Hematopoietic multipotent progenitor cell treated with erythropoietin and hydrocortisone succinate and interleukin-3 and kit ligand, for 15 days (in vitro differentiated cells): ENCODE data around the gene GFOD1.

Source experiments
- DNase-seq: peaks from one replicate; pipeline ENCODE4 v3.0.0-alpha.2; 2015; ENCODE audit warnings: low spot score

Gene GFOD1

GRCh38 chr6:13423252-13423651, 64.1 kb downstream of the GFOD1 start:
- no peak for DNase-seq

- DNase-seq: no peak
Observed at GRCh38 chr6:13422681-13423221, 64.6 kb downstream of the GFOD1 start.

GRCh38 chr6:13421425-13422059, 65.9 kb downstream of the GFOD1 start:
- no peak for DNase-seq

- DNase-seq: no peak
Observed at GRCh38 chr6:13420269-13420668, 67.1 kb downstream of the GFOD1 start.

GRCh38 chr6:13419422-13420195, 67.8 kb downstream of the GFOD1 start:
- DNase-seq: no peak

GRCh38 chr6:13418844-13419243, 68.6 kb downstream of the GFOD1 start:
- no peak for DNase-seq

- no peak for DNase-seq
Observed at GRCh38 chr6:13417954-13418353, 69.4 kb downstream of the GFOD1 start.

GRCh38 chr6:13417431-13417830, 70.0 kb downstream of the GFOD1 start:
- DNase-seq: no peak

- no peak for DNase-seq
Observed at GRCh38 chr6:13415283-13415682, 72.1 kb downstream of the GFOD1 start.

GRCh38 chr6:13413900-13414555, 73.4 kb downstream of the GFOD1 start:
- no peak for DNase-seq

- no peak for DNase-seq
Observed at GRCh38 chr6:13413466-13413862, 73.9 kb downstream of the GFOD1 start.

GRCh38 chr6:13412639-13413465, 74.5 kb downstream of the GFOD1 start:
- DNase-seq: no peak

- DNase-seq: no peak
Observed at GRCh38 chr6:13412211-13412610, 75.2 kb downstream of the GFOD1 start.

- no peak for DNase-seq
Observed at GRCh38 chr6:13411484-13411883, 75.9 kb downstream of the GFOD1 start.

GRCh38 chr6:13409991-13410390, 77.4 kb downstream of the GFOD1 start:
- DNase-seq: no peak

GRCh38 chr6:13407709-13408695, 79.4 kb downstream of the GFOD1 start:
- peak; percentile 96 for DNase-seq

GRCh38 chr6:13407368-13407708, 80.1 kb downstream of the GFOD1 start:
- no peak for DNase-seq

- peak; percentile 79 for DNase-seq
Observed at GRCh38 chr6:13406781-13407180, 80.6 kb downstream of the GFOD1 start.

- peak; percentile 66 for DNase-seq
Observed at GRCh38 chr6:13405961-13406477, 81.4 kb downstream of the GFOD1 start.

- DNase-seq: no peak
Observed at GRCh38 chr6:13404892-13405254, 82.5 kb downstream of the GFOD1 start.
